Loucy (cell line): ENCODE results near the gene SHC3.

Experiments
- CTCF ChIP-seq: fragments of 200-600 bp; sonication (generic); conservative IDR thresholded peaks from 2 replicates; pipeline ENCODE4 v1.5.1; 2014; ENCODE audit warnings: mild to moderate bottlenecking, antibody characterized with exemption, low read length
- EZH2phosphoT487 ChIP-seq: fragments of 200-600 bp; IDR thresholded peaks from 2 replicates; pipeline ENCODE4 v1.6.1; 2018; ENCODE audit warnings: antibody characterized with exemption, mild to moderate bottlenecking, moderate library complexity, borderline replicate concordance

- TF ChIP-seq CTCF (no peak), EZH2phosphoT487 (no peak)
Measured at GRCh38 chr9:88996046-88996920, 182.3 kb downstream of the SHC3 start.
